HepG2 (cell line): ENCODE data around the gene FGA. TPM values are rescaled to one million over a fixed set of nuclear protein-coding genes. Genes with fewer than 3 reads are reported as not detected.

Experiments used
- BCL6 ChIP-seq: IDR thresholded peaks from 2 replicates; pipeline ENCODE4 v1.6.1; 2016; ENCODE audit warnings: missing genetic modification reagents, missing compliant biosample characterization
- BORCS8-MEF2B ChIP-seq: sonication (generic); formaldehyde crosslinking; IDR thresholded peaks from 2 replicates; pipeline ENCODE4 v1.8.0; 2022; ENCODE audit warnings: mild to moderate bottlenecking, missing genetic modification reagents
- FLYWCH1 ChIP-seq: sonication (generic); formaldehyde crosslinking; IDR thresholded peaks from 2 replicates; pipeline ENCODE4 v1.8.1; 2023; ENCODE audit warnings: mild to moderate bottlenecking, missing genetic modification reagents
- GABPB1 ChIP-seq: IDR thresholded peaks from 2 replicates; pipeline ENCODE4 v1.6.1; 2016; ENCODE audit warnings: mild to moderate bottlenecking, missing genetic modification reagents, moderate library complexity, missing compliant biosample characterization
- GFI1 ChIP-seq: sonication (generic); formaldehyde crosslinking; IDR thresholded peaks from 2 replicates; pipeline ENCODE4 v1.5.0; 2020; ENCODE audit warnings: missing genetic modification reagents, mild to moderate bottlenecking, borderline replicate concordance
- KDM6A ChIP-seq: IDR thresholded peaks from 2 replicates; pipeline ENCODE4 v1.6.1; 2016; ENCODE audit warnings: low read depth
- PCBP1 ChIP-seq: fragments of 200-400 bp; formaldehyde crosslinking; IDR thresholded peaks from 2 replicates; pipeline ENCODE4 v1.6.1; 2017; ENCODE audit warnings: mild to moderate bottlenecking, low read depth, low read length, borderline replicate concordance
- SMAD3 ChIP-seq: sonication (generic); formaldehyde crosslinking; IDR thresholded peaks from 2 replicates; pipeline ENCODE4 v1.4.0; 2020; ENCODE audit warnings: missing genetic modification reagents
- TOPORS ChIP-seq: sonication (generic); formaldehyde crosslinking; IDR thresholded peaks from 2 replicates; pipeline ENCODE4 v1.8.0; 2023; ENCODE audit warnings: mild to moderate bottlenecking, missing genetic modification reagents
- ZC3H4 ChIP-seq: sonication (generic); formaldehyde crosslinking; IDR thresholded peaks from 2 replicates; pipeline ENCODE4 v1.4.0; 2020; ENCODE audit warnings: missing genetic modification reagents, borderline replicate concordance
- ZNF333 ChIP-seq: sonication (generic); formaldehyde crosslinking; IDR thresholded peaks from 2 replicates; pipeline ENCODE4 v1.4.0; 2020; ENCODE audit warnings: mild to moderate bottlenecking, missing genetic modification reagents, borderline replicate concordance
- ZNF430 ChIP-seq: sonication (generic); formaldehyde crosslinking; IDR thresholded peaks from 2 replicates; pipeline ENCODE4 v1.9.0; 2021; ENCODE audit warnings: mild to moderate bottlenecking, missing genetic modification reagents
- ZNF460 ChIP-seq: sonication (generic); formaldehyde crosslinking; IDR thresholded peaks from 2 replicates; pipeline ENCODE4 v1.5.1; 2020; ENCODE audit warnings: missing genetic modification reagents, mild to moderate bottlenecking, borderline replicate concordance
- ZNF552 ChIP-seq: sonication (generic); formaldehyde crosslinking; IDR thresholded peaks from 2 replicates; pipeline ENCODE4 v1.9.0; 2022; ENCODE audit warnings: missing genetic modification reagents, mild to moderate bottlenecking, borderline replicate concordance
- ZNF563 ChIP-seq: sonication (generic); formaldehyde crosslinking; IDR thresholded peaks from 2 replicates; pipeline ENCODE4 v1.8.0; 2022; ENCODE audit warnings: mild to moderate bottlenecking, moderate library complexity, missing genetic modification reagents
- ZNF660 ChIP-seq: sonication (generic); formaldehyde crosslinking; IDR thresholded peaks from 2 replicates; pipeline ENCODE4 v1.5.1; 2020; ENCODE audit warnings: mild to moderate bottlenecking, low read depth, missing genetic modification reagents, borderline replicate concordance
- ZNF709 ChIP-seq: sonication (generic); formaldehyde crosslinking; IDR thresholded peaks from 2 replicates; pipeline ENCODE4 v1.5.0; 2020; ENCODE audit warnings: mild to moderate bottlenecking, missing genetic modification reagents
- ZNF878 ChIP-seq: sonication (generic); formaldehyde crosslinking; IDR thresholded peaks from 2 replicates; pipeline ENCODE4 v1.8.1; 2023; ENCODE audit warnings: mild to moderate bottlenecking, missing genetic modification reagents, moderate library complexity
- polyA plus RNA-seq, 8 experiments: library from polyadenylated mRNA; depleted of rRNA in 3 of 8; stranded (reverse) in 7 of 8; unstranded in 1 of 8; fragments of >200 nt; fragmentation: Illumina TruSeq in 4 of 8; extraction: Trizol in 4 of 8; gene quantifications; 2 replicates each; pipeline versions ENCODE4 v1.2.1 to v1.2.3, GENCODE V29; 2011 to 2016; ENCODE audit warnings: low read depth in 4 of 8, missing spikeins in 1 of 8, mixed read lengths in 1 of 8; ENCODE audit not compliant: insufficient read depth in 1 of 8
- total RNA-seq, 5 experiments: library from RNA; depleted of rRNA; stranded (reverse); fragments of >200 nt; fragmentation: Illumina TruSeq; extraction: Trizol; gene quantifications; 2 replicates each; pipeline ENCODE4 v1.2.3, GENCODE V29; 2016; ENCODE audit warnings: low read depth in 1 of 5
- TF ChIP-seq, protein P1 (sequence below): sonication (generic); formaldehyde crosslinking; IDR thresholded peaks from 2 replicates; pipeline ENCODE4 v1.9.0; 2022; ENCODE audit warnings: low read depth, missing genetic modification reagents
- TF ChIP-seq, protein P2 (sequence below): sonication (generic); formaldehyde crosslinking; IDR thresholded peaks from 2 replicates; pipeline ENCODE4 v1.5.0; 2020; ENCODE audit warnings: missing genetic modification reagents
- TF ChIP-seq, protein P3 (sequence below): sonication (generic); formaldehyde crosslinking; IDR thresholded peaks from 2 replicates; pipeline ENCODE4 v1.9.0; 2021; ENCODE audit warnings: missing genetic modification reagents, borderline replicate concordance
- TF ChIP-seq, protein P4 (sequence below): sonication (generic); formaldehyde crosslinking; IDR thresholded peaks from 2 replicates; pipeline ENCODE4 v1.4.0; 2020; ENCODE audit warnings: missing genetic modification reagents
- TF ChIP-seq, protein P5 (sequence below): sonication (generic); formaldehyde crosslinking; IDR thresholded peaks from 2 replicates; pipeline ENCODE4 v1.4.0; 2020; ENCODE audit warnings: missing genetic modification reagents, borderline replicate concordance

Gene FGA
- total and polyA plus RNA-seq, 2 of the 13 experiments (the other 11 are each of a cell fraction or from before 2014, with no cell fraction given) = 640 to 1,523 TPM

DNA sequence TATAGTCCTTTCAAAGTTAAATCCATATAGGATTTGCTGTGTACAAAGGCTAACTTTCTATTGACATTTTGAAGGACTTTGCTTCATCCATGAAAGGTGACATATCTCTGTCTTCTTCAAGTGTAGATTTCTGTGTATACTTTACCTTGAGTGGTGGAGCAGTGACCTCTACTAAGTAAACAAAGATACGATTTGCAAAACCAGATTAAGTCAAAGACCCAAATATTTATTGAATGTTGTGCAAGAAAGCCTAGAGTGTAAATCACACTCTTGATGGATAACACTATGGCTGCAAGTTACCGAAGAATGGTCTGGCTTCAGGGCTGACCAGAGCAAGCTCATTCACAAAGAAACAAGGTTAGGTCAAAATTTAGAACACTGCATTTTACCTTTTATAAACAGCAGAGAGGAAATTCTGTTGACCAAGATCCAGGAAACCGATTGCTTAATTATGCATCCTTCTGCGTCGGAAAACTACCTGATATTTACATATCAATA lies 27.3 kb upstream of the FGA start (continued):
- TF ChIP-seq ZNF709 (CRISPR knock-in tag) (no peak), ZNF878 (CRISPR knock-in tag) (peak; percentile 90; the same call in 1 of the 2 replicates), ZC3H4 (CRISPR knock-in tag) (no peak), TOPORS (CRISPR knock-in tag) (no peak), BORCS8-MEF2B (no peak), ZNF563 (CRISPR knock-in tag) (no peak), ZNF430 (no peak), ZNF460 (CRISPR knock-in tag) (no peak), ZNF552 (no peak), ZNF333 (CRISPR knock-in tag) (no peak), KDM6A (CRISPR knock-in tag) (peak; percentile 95), GFI1 (CRISPR knock-in tag) (peak; percentile 100), SMAD3 (CRISPR knock-in tag) (peak; percentile 97), BCL6 (peak; percentile 100), FLYWCH1 (CRISPR knock-in tag) (no peak), PCBP1 (no peak), ZNF660 (CRISPR knock-in tag) (no peak), GABPB1 (CRISPR knock-in tag) (peak; percentile 33; the same call in 1 of the 2 replicates)
- TF ChIP-seq, protein P1, sequence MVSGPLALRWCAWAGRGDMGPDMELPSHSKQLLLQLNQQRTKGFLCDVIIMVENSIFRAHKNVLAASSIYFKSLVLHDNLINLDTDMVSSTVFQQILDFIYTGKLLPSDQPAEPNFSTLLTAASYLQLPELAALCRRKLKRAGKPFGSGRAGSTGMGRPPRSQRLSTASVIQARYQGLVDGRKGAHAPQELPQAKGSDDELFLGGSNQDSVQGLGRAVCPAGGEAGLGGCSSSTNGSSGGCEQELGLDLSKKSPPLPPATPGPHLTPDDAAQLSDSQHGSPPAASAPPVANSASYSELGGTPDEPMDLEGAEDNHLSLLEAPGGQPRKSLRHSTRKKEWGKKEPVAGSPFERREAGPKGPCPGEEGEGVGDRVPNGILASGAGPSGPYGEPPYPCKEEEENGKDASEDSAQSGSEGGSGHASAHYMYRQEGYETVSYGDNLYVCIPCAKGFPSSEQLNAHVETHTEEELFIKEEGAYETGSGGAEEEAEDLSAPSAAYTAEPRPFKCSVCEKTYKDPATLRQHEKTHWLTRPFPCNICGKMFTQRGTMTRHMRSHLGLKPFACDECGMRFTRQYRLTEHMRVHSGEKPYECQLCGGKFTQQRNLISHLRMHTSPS (CRISPR knock-in tag) = no peak
- TF ChIP-seq, protein P2, sequence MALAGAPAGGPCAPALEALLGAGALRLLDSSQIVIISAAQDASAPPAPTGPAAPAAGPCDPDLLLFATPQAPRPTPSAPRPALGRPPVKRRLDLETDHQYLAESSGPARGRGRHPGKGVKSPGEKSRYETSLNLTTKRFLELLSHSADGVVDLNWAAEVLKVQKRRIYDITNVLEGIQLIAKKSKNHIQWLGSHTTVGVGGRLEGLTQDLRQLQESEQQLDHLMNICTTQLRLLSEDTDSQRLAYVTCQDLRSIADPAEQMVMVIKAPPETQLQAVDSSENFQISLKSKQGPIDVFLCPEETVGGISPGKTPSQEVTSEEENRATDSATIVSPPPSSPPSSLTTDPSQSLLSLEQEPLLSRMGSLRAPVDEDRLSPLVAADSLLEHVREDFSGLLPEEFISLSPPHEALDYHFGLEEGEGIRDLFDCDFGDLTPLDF (CRISPR knock-in tag) = no peak
- TF ChIP-seq, protein P3, sequence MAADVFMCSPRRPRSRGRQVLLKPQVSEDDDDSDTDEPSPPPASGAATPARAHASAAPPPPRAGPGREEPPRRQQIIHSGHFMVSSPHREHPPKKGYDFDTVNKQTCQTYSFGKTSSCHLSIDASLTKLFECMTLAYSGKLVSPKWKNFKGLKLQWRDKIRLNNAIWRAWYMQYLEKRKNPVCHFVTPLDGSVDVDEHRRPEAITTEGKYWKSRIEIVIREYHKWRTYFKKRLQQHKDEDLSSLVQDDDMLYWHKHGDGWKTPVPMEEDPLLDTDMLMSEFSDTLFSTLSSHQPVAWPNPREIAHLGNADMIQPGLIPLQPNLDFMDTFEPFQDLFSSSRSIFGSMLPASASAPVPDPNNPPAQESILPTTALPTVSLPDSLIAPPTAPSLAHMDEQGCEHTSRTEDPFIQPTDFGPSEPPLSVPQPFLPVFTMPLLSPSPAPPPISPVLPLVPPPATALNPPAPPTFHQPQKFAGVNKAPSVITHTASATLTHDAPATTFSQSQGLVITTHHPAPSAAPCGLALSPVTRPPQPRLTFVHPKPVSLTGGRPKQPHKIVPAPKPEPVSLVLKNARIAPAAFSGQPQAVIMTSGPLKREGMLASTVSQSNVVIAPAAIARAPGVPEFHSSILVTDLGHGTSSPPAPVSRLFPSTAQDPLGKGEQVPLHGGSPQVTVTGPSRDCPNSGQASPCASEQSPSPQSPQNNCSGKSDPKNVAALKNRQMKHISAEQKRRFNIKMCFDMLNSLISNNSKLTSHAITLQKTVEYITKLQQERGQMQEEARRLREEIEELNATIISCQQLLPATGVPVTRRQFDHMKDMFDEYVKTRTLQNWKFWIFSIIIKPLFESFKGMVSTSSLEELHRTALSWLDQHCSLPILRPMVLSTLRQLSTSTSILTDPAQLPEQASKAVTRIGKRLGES = no peak
- TF ChIP-seq, protein P4, sequence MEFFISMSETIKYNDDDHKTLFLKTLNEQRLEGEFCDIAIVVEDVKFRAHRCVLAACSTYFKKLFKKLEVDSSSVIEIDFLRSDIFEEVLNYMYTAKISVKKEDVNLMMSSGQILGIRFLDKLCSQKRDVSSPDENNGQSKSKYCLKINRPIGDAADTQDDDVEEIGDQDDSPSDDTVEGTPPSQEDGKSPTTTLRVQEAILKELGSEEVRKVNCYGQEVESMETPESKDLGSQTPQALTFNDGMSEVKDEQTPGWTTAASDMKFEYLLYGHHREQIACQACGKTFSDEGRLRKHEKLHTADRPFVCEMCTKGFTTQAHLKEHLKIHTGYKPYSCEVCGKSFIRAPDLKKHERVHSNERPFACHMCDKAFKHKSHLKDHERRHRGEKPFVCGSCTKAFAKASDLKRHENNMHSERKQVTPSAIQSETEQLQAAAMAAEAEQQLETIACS = no peak
- TF ChIP-seq, protein P5, sequence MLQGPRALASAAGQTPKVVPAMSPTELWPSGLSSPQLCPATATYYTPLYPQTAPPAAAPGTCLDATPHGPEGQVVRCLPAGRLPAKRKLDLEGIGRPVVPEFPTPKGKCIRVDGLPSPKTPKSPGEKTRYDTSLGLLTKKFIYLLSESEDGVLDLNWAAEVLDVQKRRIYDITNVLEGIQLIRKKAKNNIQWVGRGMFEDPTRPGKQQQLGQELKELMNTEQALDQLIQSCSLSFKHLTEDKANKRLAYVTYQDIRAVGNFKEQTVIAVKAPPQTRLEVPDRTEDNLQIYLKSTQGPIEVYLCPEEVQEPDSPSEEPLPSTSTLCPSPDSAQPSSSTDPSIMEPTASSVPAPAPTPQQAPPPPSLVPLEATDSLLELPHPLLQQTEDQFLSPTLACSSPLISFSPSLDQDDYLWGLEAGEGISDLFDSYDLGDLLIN = no peak
